Limb (tissue), 2 donors: ENCODE data around the gene ZC3HAV1.
A peak's percentile ranks its signal among the peaks of the same experiment; 100 is the strongest.
"Not testable (repeated sequence)": the region's sequence is repeated elsewhere in the genome, so short reads cannot be mapped to it uniquely, and the experiment has no call there.

Experiments used
- DNase-seq, 2 donors: peaks; one replicate each; pipeline ENCODE4 v3.0.0-alpha.2; 2016; ENCODE audit errors: extremely low spot score in 2 of 2

ZC3HAV1 gene

GRCh38 chr7:139087212-139087611 is 22.3 kb downstream of the ZC3HAV1 start:
- no peak for DNase-seq

GRCh38 chr7:139086454-139086853 is 23.1 kb downstream of the ZC3HAV1 start:
- no peak for DNase-seq

- DNase-seq = no peak
Observed at GRCh38 chr7:139084709-139085108, 24.8 kb downstream of the ZC3HAV1 start.

GRCh38 chr7:139081584-139081983 is 27.9 kb downstream of the ZC3HAV1 start:
- DNase-seq = no peak

- no peak for DNase-seq
Observed at GRCh38 chr7:139080905-139081304, 28.6 kb downstream of the ZC3HAV1 start.

- no peak for DNase-seq
Observed at GRCh38 chr7:139079861-139080260, 29.7 kb downstream of the ZC3HAV1 start.

- no peak for DNase-seq
Observed at GRCh38 chr7:139078911-139079310, 30.6 kb downstream of the ZC3HAV1 start.

GRCh38 chr7:139078399-139078798 is 31.1 kb downstream of the ZC3HAV1 start:
- no peak for DNase-seq

GRCh38 chr7:139077706-139078105 is 31.8 kb downstream of the ZC3HAV1 start:
- DNase-seq = not testable (repeated sequence)

GRCh38 chr7:139075871-139076686 is 33.4 kb downstream of the ZC3HAV1 start:
- DNase-seq = no peak

- peak; percentile 67 to 87 for DNase-seq
Observed at GRCh38 chr7:139075031-139075652, 34.4 kb downstream of the ZC3HAV1 start.

- DNase-seq = no peak
Observed at GRCh38 chr7:139072796-139073195, 36.7 kb downstream of the ZC3HAV1 start.

GRCh38 chr7:139071680-139072079 is 37.8 kb downstream of the ZC3HAV1 start:
- DNase-seq = no peak

- DNase-seq = no peak
Observed at GRCh38 chr7:139068544-139069399, 40.7 kb downstream of the ZC3HAV1 start.

GRCh38 chr7:139066315-139066714 is 43.2 kb downstream of the ZC3HAV1 start:
- DNase-seq = no peak

GRCh38 chr7:139065323-139065722 is 44.2 kb downstream of the ZC3HAV1 start:
- no peak for DNase-seq

GRCh38 chr7:139061416-139061815 is 48.1 kb downstream of the ZC3HAV1 start:
- no peak for DNase-seq

GRCh38 chr7:139060695-139061237 is 48.8 kb downstream of the ZC3HAV1 start:
- no peak for DNase-seq

- DNase-seq = no peak
Observed at GRCh38 chr7:139059905-139060304, 49.6 kb downstream of the ZC3HAV1 start.

- DNase-seq = peak in 1 of 2 donors; percentile 55
Observed at GRCh38 chr7:139058943-139059342, 50.6 kb downstream of the ZC3HAV1 start.

GRCh38 chr7:139055674-139056073 is 53.8 kb downstream of the ZC3HAV1 start:
- DNase-seq = no peak

- not testable (repeated sequence) for DNase-seq
Observed at GRCh38 chr7:139054656-139055055, 54.9 kb downstream of the ZC3HAV1 start.
